Suprapubic skin (tissue), 4 donors: Measurements from ENCODE around the gene COL4A4. TPM values are rescaled to one million over a fixed set of nuclear protein-coding genes. Genes with fewer than 3 reads are reported as not detected.

Experiments used
- DNase-seq, 2 donors: peaks; one replicate each; pipeline ENCODE4 v3.0.0-alpha.2; 2019; ENCODE audit warnings: low spot score in 2 of 2
- H3K27ac ChIP-seq: fragments of 200-600 bp; sonication (generic); one replicate; pipeline ENCODE4 v1.5.1; 2019
- H3K27me3 ChIP-seq: fragments of 200-600 bp; sonication (generic); one replicate; pipeline ENCODE4 v1.5.1; 2019
- H3K36me3 ChIP-seq: fragments of 200-600 bp; sonication (generic); one replicate; pipeline ENCODE4 v1.5.1; 2019
- H3K4me1 ChIP-seq: fragments of 200-600 bp; sonication (generic); one replicate; pipeline ENCODE4 v1.5.1; 2019
- H3K4me3 ChIP-seq: fragments of 200-600 bp; sonication (generic); one replicate; pipeline ENCODE4 v1.5.1; 2019; ENCODE audit warnings: mild to moderate bottlenecking
- H3K9me3 ChIP-seq: fragments of 200-600 bp; sonication (generic); one replicate; pipeline ENCODE4 v1.5.1; 2019
- EP300 ChIP-seq: sonication (generic); formaldehyde crosslinking; IDR thresholded peaks from one replicate; pipeline ENCODE4 v1.6.1; 2017; ENCODE audit warnings: antibody characterized with exemption
- POLR2A ChIP-seq, 2 donors: fragments of 450-650 bp; IDR thresholded peaks; one replicate each; pipeline ENCODE4 v1.6.1; 2017; ENCODE audit warnings: antibody characterized with exemption in 2 of 2, mild to moderate bottlenecking in 2 of 2, moderate library complexity in 2 of 2
- POLR2AphosphoS5 ChIP-seq, 3 donors: sonication (generic); formaldehyde crosslinking; IDR thresholded peaks; one replicate each; pipeline ENCODE4 v1.6.1; 2017; ENCODE audit warnings: antibody characterized with exemption in 3 of 3
- WGBS: methylation state at CpG from one replicate; pipeline ENCODE4 v1.1.5; 2018; 5-methylcytosine and 5-hydroxymethylcytosine counted together
- total RNA-seq, 4 donors: library from RNA; depleted of rRNA; stranded (reverse); fragments of >200 nt; gene quantifications; one replicate each; pipeline ENCODE4 v1.1.0, GENCODE V29; 2016
- TF ChIP-seq, protein P1 (sequence below), 2 donors: fragments of 200-600 bp in 1 of 2; fragments of 450-650 bp in 1 of 2; sonication (generic) in 1 of 2; IDR thresholded peaks; one replicate each; pipeline ENCODE4 v1.5.1; 2016 to 2019; ENCODE audit warnings: antibody characterized with exemption in 2 of 2, mild to moderate bottlenecking in 1 of 2, moderate library complexity in 1 of 2

COL4A4 gene
- total RNA-seq, 4 donors from 2014 or later, result 0.16 to 0.25 (median 0.23) TPM

GRCh38 chr2:227143895-227144294 is 20.1 kb downstream of the COL4A4 start:
- no peak for DNase-seq
- H3K9me3 ChIP-seq, result peaks cover 4% of the 10 kb centered on the region
- H3K27me3 ChIP-seq, result no peaks in the 10 kb centered on the region
- no peaks in the 10 kb centered on the region for H3K4me1 ChIP-seq
- no peaks in the 10 kb centered on the region for H3K36me3 ChIP-seq
- no peak overlapping the region for H3K27ac ChIP-seq
- no peak overlapping the region for H3K4me3 ChIP-seq
- TF ChIP-seq EP300 (no peak), POLR2A (IDR thresholded peaks at IDR 0.05) (no peak), POLR2AphosphoS5 (IDR thresholded peaks at IDR 0.05) (no peak)
- TF ChIP-seq, protein P1, sequence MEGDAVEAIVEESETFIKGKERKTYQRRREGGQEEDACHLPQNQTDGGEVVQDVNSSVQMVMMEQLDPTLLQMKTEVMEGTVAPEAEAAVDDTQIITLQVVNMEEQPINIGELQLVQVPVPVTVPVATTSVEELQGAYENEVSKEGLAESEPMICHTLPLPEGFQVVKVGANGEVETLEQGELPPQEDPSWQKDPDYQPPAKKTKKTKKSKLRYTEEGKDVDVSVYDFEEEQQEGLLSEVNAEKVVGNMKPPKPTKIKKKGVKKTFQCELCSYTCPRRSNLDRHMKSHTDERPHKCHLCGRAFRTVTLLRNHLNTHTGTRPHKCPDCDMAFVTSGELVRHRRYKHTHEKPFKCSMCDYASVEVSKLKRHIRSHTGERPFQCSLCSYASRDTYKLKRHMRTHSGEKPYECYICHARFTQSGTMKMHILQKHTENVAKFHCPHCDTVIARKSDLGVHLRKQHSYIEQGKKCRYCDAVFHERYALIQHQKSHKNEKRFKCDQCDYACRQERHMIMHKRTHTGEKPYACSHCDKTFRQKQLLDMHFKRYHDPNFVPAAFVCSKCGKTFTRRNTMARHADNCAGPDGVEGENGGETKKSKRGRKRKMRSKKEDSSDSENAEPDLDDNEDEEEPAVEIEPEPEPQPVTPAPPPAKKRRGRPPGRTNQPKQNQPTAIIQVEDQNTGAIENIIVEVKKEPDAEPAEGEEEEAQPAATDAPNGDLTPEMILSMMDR (IDR thresholded peaks at IDR 0.05), result no peak
- WGBS, result 50% methylated on average over 1 of the region's 1 CpG

GRCh38 chr2:227141301-227141700 is 22.7 kb downstream of the COL4A4 start:
- WGBS, result 95% methylated on average over 4 of the region's 4 CpGs
- Histone ChIP-seq H3K27ac (no peak overlapping the region), H3K4me1 (no peaks in the 10 kb centered on the region), H3K9me3 (no peaks in the 10 kb centered on the region), H3K36me3 (no peaks in the 10 kb centered on the region), H3K27me3 (no peaks in the 10 kb centered on the region), H3K4me3 (no peak overlapping the region)
- TF ChIP-seq, protein P1 (IDR thresholded peaks at IDR 0.05), result no peak
- TF ChIP-seq POLR2A (IDR thresholded peaks at IDR 0.05) (no peak), EP300 (no peak), POLR2AphosphoS5 (IDR thresholded peaks at IDR 0.05) (no peak)
- no peak for DNase-seq

DNA sequence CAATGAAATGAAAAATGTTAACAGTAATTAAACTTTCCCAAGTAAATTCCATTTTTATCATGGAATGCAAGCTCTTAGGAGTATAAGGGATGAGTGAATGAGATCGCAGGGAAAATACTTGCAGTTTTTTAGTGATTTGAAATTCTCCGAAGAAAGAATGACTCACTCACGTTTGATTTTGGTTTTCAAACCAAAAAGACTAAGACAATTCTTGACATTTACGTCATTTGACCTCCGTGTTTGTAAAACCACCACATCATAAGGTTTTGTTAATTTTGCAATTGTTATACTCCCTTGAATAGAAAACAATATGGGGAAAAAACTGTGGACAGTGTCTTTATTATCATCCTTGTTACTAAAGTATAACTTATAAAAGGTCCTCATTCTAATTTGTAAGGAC is 29.4 kb downstream of the COL4A4 start:
- no peak for DNase-seq
- no peak overlapping the region for H3K4me3 ChIP-seq
- 88% methylated on average over 5 of the region's 5 CpGs for WGBS
- no peak for TF ChIP-seq POLR2AphosphoS5 (IDR thresholded peaks at IDR 0.05)
- TF ChIP-seq, protein P1 (IDR thresholded peaks at IDR 0.05), result no peak
- TF ChIP-seq POLR2A (IDR thresholded peaks at IDR 0.05), result no peak
- no peak for TF ChIP-seq EP300
- no peak overlapping the region for H3K27ac ChIP-seq
- H3K9me3 ChIP-seq, result no peaks in the 10 kb centered on the region
- H3K4me1 ChIP-seq, result no peaks in the 10 kb centered on the region
- H3K36me3 ChIP-seq, result no peaks in the 10 kb centered on the region
- H3K27me3 ChIP-seq, result no peaks in the 10 kb centered on the region

GRCh38 chr2:227132986-227133385 is 31.0 kb downstream of the COL4A4 start:
- Histone ChIP-seq H3K4me1 (no peaks in the 10 kb centered on the region), H3K36me3 (no peaks in the 10 kb centered on the region), H3K4me3 (no peak overlapping the region), H3K27me3 (peaks cover 5% of the 10 kb centered on the region), H3K9me3 (no peaks in the 10 kb centered on the region), H3K27ac (no peak overlapping the region)
- no peak for DNase-seq
- 74% methylated on average over 4 of the region's 4 CpGs for WGBS
- no peak for TF ChIP-seq POLR2AphosphoS5 (IDR thresholded peaks at IDR 0.05)
- no peak for TF ChIP-seq POLR2A (IDR thresholded peaks at IDR 0.05)
- TF ChIP-seq EP300, result no peak
- TF ChIP-seq, protein P1 (IDR thresholded peaks at IDR 0.05), result no peak

- Histone ChIP-seq H3K9me3 (no peaks in the 10 kb centered on the region), H3K4me1 (no peaks in the 10 kb centered on the region), H3K4me3 (no peak overlapping the region), H3K27ac (no peak overlapping the region), H3K27me3 (peaks cover 12% of the 10 kb centered on the region), H3K36me3 (no peaks in the 10 kb centered on the region)
- no peak for DNase-seq
- TF ChIP-seq POLR2A (IDR thresholded peaks at IDR 0.05), result no peak
- TF ChIP-seq, protein P1 (IDR thresholded peaks at IDR 0.05), result no peak
- TF ChIP-seq POLR2AphosphoS5 (IDR thresholded peaks at IDR 0.05), result no peak
- TF ChIP-seq EP300, result no peak
- WGBS, result 97% methylated on average over 8 of the region's 8 CpGs
Observed at GRCh38 chr2:227130636-227131035, 33.4 kb downstream of the COL4A4 start.
